ENCODE data around the gene RASAL2.

- TF ChIP-seq MLLT1 (IDR thresholded peaks at IDR 0.05) (no peak), ZZZ3 (IDR thresholded peaks at IDR 0.05) (no peak), MXD1 (CRISPR knock-in tag; IDR thresholded peaks at IDR 0.05; ENCODE audit: borderline replicate concordance, poor library complexity, severe bottlenecking) (no peak), E2F6 (IDR thresholded peaks at IDR 0.05; ENCODE audit: borderline replicate concordance in 1 of 2, extremely low read depth in 1 of 2, insufficient read depth in 1 of 2, insufficient read length in 1 of 2, low read depth in 1 of 2, low read length in 1 of 2, poor library complexity in 1 of 2, severe bottlenecking in 1 of 2) (no peak), USF1 (CRISPR knock-in tag; IDR thresholded peaks at IDR 0.05) (no peak), ZNF639 (CRISPR knock-in tag; conservative IDR thresholded peaks at IDR 0.05 in 1 of 2, IDR thresholded peaks at IDR 0.05 in 1 of 2) (no peak), MBD2 (IDR thresholded peaks at IDR 0.05; ENCODE audit: borderline replicate concordance, low read depth) (no peak), ZBTB7A (IDR thresholded peaks at IDR 0.05; ENCODE audit: borderline replicate concordance, control insufficient read depth, low read depth, low read length) (no peak), CTCF (IDR thresholded peaks at IDR 0.05 in 2 of 3, conservative IDR thresholded peaks at IDR 0.05 in 1 of 3; ENCODE audit: insufficient read depth in 2 of 3, low read depth in 1 of 3, low read length in 3 of 3) (no peak), FOXK2 (conservative IDR thresholded peaks at IDR 0.05 in 1 of 2, IDR thresholded peaks at IDR 0.05 in 1 of 2; ENCODE audit: low read depth in 2 of 2) (no peak), KHSRP (IDR thresholded peaks at IDR 0.05) (no peak), IRF1 (CRISPR knock-in tag; IDR thresholded peaks at IDR 0.05; ENCODE audit: borderline replicate concordance) (no peak), SAP30 (IDR thresholded peaks at IDR 0.05; ENCODE audit: borderline replicate concordance, insufficient read depth, low read depth, low read length, poor library complexity, severe bottlenecking) (no peak), ATF7 (IDR thresholded peaks at IDR 0.05) (no peak)
Observed at GRCh38 chr1:178412400-178412770, 318.5 kb downstream of the RASAL2 start.

All from K562 (cell line).